CD4-positive, alpha-beta memory T cell (primary cell): ENCODE results near the gene COPS2. TPM values are rescaled to one million over a fixed set of nuclear protein-coding genes. Genes with fewer than 3 reads are reported as not detected.
"Not testable (repeated sequence)": the region's sequence is repeated elsewhere in the genome, so short reads cannot be mapped to it uniquely, and the experiment has no call there.

ENCODE experiments used
- CTCF ChIA-PET: fragments of 350-600 bp; sonication (Branson Sonifier 250); formaldehyde crosslinking; loops from one replicate; lab custom pipeline; 2021; ENCODE audit warnings: inconsistent platforms; ENCODE audit not compliant: partially characterized antibody; lab: Charles Lee
- POLR2A ChIA-PET: fragments of 350-600 bp; sonication (Branson Sonifier 250); formaldehyde crosslinking; loops from one replicate; lab custom pipeline; 2021; ENCODE audit not compliant: partially characterized antibody; lab: Charles Lee
- DNase-seq, 5 donors: peaks; one replicate each; pipeline versions ENCODE4 v3.0.0 to v3.0.0-alpha.2; 2020 to 2022; ENCODE audit warnings: mixed read lengths in 1 of 5
- H3K27ac ChIP-seq: one replicate; pipeline ENCODE4 v1.7.0; 2013; ENCODE audit warnings: low read depth, low read length
- H3K27me3 ChIP-seq: 2 replicates; pipeline ENCODE4 v1.7.0; 2013; ENCODE audit warnings: mild to moderate bottlenecking, low read length, moderate library complexity; ENCODE audit not compliant: insufficient read depth
- H3K36me3 ChIP-seq: 2 replicates; pipeline ENCODE4 v1.7.0; 2013; ENCODE audit warnings: mild to moderate bottlenecking, low read length, moderate library complexity; ENCODE audit not compliant: insufficient read depth
- H3K4me1 ChIP-seq: 2 replicates; pipeline ENCODE4 v1.7.0; 2013; ENCODE audit warnings: mild to moderate bottlenecking, low read length, moderate library complexity; ENCODE audit not compliant: insufficient read depth
- H3K4me3 ChIP-seq, 2 donors: one replicate each; pipeline ENCODE4 v1.7.0; 2013; ENCODE audit warnings: low read length in 2 of 2, mild to moderate bottlenecking in 1 of 2
- H3K9me3 ChIP-seq, 2 donors: one replicate each; pipeline ENCODE4 v1.7.0; 2013; ENCODE audit warnings: low read length in 2 of 2, control low read depth in 1 of 2; ENCODE audit not compliant: control insufficient read depth in 1 of 2
- H3K27ac Mint-ChIP-seq, 7 donors: one replicate each; pipeline ENCODE4 v1.8.0; 2020 to 2021; ENCODE audit warnings: mixed read lengths in 7 of 7, mild to moderate bottlenecking in 6 of 7, inconsistent platforms in 3 of 7, moderate library complexity in 3 of 7
- H3K27me3 Mint-ChIP-seq, 2 donors: one replicate each; pipeline ENCODE4 v1.8.0; 2020 to 2021; ENCODE audit warnings: mixed read lengths in 2 of 2
- H3K36me3 Mint-ChIP-seq, 2 donors: one replicate each; pipeline ENCODE4 v1.8.0; 2020 to 2021; ENCODE audit warnings: mixed read lengths in 2 of 2, inconsistent platforms in 1 of 2, mild to moderate bottlenecking in 1 of 2
- H3K4me1 Mint-ChIP-seq, 4 donors: one replicate each; pipeline ENCODE4 v1.8.0; 2020 to 2021; ENCODE audit warnings: mixed read lengths in 4 of 4, mild to moderate bottlenecking in 1 of 4
- H3K4me3 Mint-ChIP-seq, 8 donors: one replicate each; pipeline ENCODE4 v1.8.0; 2020 to 2021; ENCODE audit warnings: mixed read lengths in 8 of 8, mild to moderate bottlenecking in 7 of 8, moderate library complexity in 6 of 8, inconsistent platforms in 3 of 8
- H3K9me3 Mint-ChIP-seq, 8 donors: one replicate each; pipeline ENCODE4 v1.8.0; 2020 to 2021; ENCODE audit warnings: mixed read lengths in 8 of 8, mild to moderate bottlenecking in 5 of 8, inconsistent platforms in 3 of 8, moderate library complexity in 1 of 8
- intact Hi-C: fragments of 100-400 bp; cut with micrococcal nuclease; formaldehyde crosslinking; loops from one replicate; pipeline ENCODE4 v1.15.1; 2023
- polyA plus RNA-seq, 2 donors: library from polyadenylated mRNA; unstranded; fragments of 300-500 nt; fragmentation: Illumina TruSeq; gene quantifications; one replicate each; pipeline ENCODE4 v1.2.3, GENCODE V29; 2021
- total RNA-seq, 2 experiments: library from RNA; stranded (reverse); gene quantifications; one replicate each; pipeline ENCODE4 v1.2.3, GENCODE V29; 2021

The COPS2 gene
- total and polyA plus RNA-seq, 4 experiments from 2014 or later, result 33.1 to 56.9 (median 45.4) TPM

DNA sequence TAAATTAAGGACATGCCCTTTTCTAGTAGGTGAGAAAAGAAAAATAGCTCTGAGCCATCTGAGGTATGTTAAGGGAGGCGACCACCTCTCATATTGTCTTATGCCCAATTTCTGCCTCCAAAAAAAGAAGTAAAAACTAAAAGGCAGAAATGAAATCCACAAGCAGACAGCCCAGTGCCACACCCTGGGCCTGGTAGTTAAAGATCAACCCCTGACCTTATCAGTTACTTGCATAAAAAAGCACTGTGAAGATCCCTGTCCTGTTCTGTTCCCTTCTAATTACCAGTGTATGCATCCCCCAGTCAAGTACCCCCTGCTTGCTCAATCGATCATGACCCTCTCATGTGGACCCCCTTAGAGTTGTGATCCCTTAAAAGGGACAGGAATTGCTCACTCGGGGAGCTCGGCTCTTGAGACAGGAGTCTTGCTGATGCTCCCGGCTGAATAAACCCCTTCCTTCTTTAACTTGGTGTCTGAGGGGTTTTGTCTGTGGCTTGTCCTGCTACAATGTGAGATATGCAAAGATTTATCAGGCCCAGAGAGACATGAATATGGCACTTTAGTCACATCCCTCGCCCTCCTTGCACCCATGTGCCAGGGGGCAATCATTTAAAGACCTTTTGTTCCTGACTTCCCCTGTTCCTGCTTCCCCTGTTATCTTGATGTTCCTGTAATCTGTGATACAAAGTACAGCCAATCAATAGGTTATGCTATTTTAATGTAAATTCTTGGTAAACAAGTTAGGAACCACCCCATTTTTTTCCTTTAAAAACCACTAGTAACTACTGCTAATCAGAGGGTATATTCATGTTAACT is 20.4 kb upstream of the COPS2 start:
- peaks cover 22% of the 10 kb centered on the region for H3K4me1 ChIP-seq
- not testable (repeated sequence) for H3K9me3 ChIP-seq
- peak overlapping the region in 3 of 7 donors; percentile 13 to 48 (median 44) for H3K27ac Mint-ChIP-seq

DNA sequence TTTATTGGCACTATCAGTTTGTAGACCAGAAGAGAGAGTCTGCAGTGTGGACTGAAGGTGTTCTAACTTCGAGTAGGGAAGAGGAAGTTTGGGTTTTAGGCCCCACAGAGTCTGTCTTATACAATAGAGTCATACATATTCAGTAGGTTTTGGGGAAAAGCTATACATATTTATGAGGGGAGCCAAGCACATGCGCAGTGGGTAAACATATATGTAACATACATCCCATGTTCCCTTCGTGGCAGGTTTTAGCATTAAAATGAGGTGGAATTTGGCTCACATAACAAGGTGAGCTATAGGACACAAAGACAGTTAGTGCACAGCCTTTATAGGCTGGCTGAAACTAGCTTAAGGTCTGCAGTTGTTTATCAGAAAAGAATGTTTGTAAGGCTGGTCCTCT is 19.5 kb upstream of the COPS2 start:
- Histone ChIP-seq H3K36me3 (no peaks in the 10 kb centered on the region), H3K27me3 (no peaks in the 10 kb centered on the region), H3K9me3 (no peaks in the 10 kb centered on the region), H3K27ac (no peak overlapping the region), H3K4me1 (peaks cover 27% of the 10 kb centered on the region), H3K4me3 (no peak overlapping the region)
- H3K9me3 Mint-ChIP-seq, result no peaks in the 10 kb centered on the region
- peaks cover 25 to 54% (median 39%) of the 10 kb centered on the region in 4 donors for H3K4me1 Mint-ChIP-seq
- no peak for DNase-seq
- intact Hi-C loops, result no loop called here
- H3K27me3 Mint-ChIP-seq, result no peaks in the 10 kb centered on the region
- H3K27ac Mint-ChIP-seq, result peak overlapping the region in 2 of 7 donors; percentile 4 to 7
- no peak overlapping the region for H3K4me3 Mint-ChIP-seq
- peaks cover 0 to 8% of the 10 kb centered on the region in 2 donors for H3K36me3 Mint-ChIP-seq
- ChIA-PET CTCF (interaction anchor here (1.1 kb wide), 1 partner anchor 29 kb away, joined by 3 read pairs; no protein-coding TSS in a partner anchor), POLR2A (interaction anchor here (0.7 to 1.1 kb wide), 2 partner anchors 19 to 446 kb away, joined by 3 to 4 read pairs; partner anchors contain the start of genes COPS2, DTWD1 and FAM227B)

More for the DNA sequence above, 20.4 kb upstream of the COPS2 start:
- intact Hi-C loops, H3K27me3 ChIP-seq, H3K9me3 Mint-ChIP-seq, CTCF ChIA-PET, H3K36me3 ChIP-seq, H3K27me3 Mint-ChIP-seq, H3K4me3 ChIP-seq, H3K36me3 Mint-ChIP-seq, H3K27ac ChIP-seq, H3K4me3 Mint-ChIP-seq, DNase-seq: not testable (repeated sequence)
- H3K4me1 Mint-ChIP-seq, result peaks cover 24 to 47% (median 36%) of the 10 kb centered on the region in 4 donors
- POLR2A ChIA-PET, result interaction anchor here (1.1 kb wide), 1 partner anchor 445 kb away, joined by 4 read pairs; the partner anchor contains the start of genes DTWD1 and FAM227B

DNA sequence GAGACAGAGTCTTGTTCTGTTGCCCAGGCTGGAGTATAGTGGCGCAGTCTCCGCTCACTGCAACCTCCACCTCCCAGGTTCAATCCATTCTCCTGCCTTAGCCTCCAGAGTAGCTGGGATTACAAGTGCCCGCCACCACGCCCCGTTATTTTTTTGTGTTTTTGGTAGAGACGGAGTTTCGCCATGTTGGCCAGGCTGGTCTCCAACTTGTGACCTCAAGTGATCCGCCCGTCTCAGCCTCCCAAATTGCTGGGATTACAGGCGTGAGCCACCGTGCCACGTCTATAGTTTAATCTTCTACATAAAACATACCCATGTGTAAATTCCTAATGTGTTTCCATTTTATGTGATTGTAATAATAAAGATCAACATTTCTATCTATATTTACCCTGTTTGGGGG is 16.4 kb upstream of the COPS2 start:
- no peaks in the 10 kb centered on the region for H3K9me3 Mint-ChIP-seq
- ChIA-PET POLR2A (interaction anchor here (4.8 kb wide), 1 partner anchor 16 kb away, joined by 82 read pairs; the partner anchor contains the start of gene COPS2), CTCF (no interaction called here)
- Histone ChIP-seq H3K9me3 (no peaks in the 10 kb centered on the region), H3K4me1 (peaks cover 34% of the 10 kb centered on the region), H3K36me3 (no peaks in the 10 kb centered on the region), H3K4me3 (no peak overlapping the region), H3K27ac (no peak overlapping the region), H3K27me3 (no peaks in the 10 kb centered on the region)
- peaks cover 0 to 9% of the 10 kb centered on the region in 2 donors for H3K36me3 Mint-ChIP-seq
- H3K4me1 Mint-ChIP-seq, result peaks cover 29 to 62% (median 47%) of the 10 kb centered on the region in 4 donors
- no peaks in the 10 kb centered on the region for H3K27me3 Mint-ChIP-seq
- peak overlapping the region in 7 of 8 donors; percentile 67 to 99 (median 97) for H3K4me3 Mint-ChIP-seq
- intact Hi-C loops, result loop anchor here (2.0 kb wide), 1 partner anchor 361 kb away; the partner anchor contains the start of gene CEP152
- no peak for DNase-seq
- H3K27ac Mint-ChIP-seq, result peak overlapping the region in 6 of 7 donors; percentile 30 to 100 (median 60)

DNA sequence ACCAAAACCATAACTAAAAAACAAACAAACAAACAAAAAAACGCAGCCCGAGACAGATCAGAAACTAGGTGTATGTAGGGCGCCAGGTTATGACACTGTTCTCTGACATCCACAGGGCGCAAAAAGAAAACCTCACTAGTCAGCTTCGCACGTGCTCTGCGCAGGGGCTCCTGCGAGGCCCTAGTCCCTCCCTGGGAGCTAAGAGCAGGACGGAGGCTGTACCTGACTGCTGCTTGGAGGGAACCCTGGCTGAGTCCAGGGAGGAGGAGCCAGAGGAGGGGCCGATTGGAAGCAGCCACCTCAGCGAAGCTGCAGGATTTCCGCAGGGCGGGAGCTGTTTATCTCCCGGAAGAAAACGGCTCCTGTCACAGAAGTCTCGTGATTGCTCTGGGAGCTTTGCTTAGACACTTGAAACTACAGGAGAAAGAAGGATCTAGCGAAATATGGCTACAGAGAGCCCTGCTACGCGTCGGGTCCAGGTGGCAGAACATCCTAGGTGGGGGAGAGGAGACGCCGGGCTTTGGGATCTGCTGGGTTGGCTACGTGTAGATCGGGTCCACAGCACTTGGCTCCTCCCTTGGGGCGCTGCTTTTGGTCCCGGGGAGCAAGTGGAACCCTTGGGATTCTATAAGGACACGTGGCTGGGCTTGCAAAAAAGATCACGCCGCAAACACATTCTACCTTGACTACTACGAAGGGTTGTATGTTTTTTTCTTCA is 14.6 kb upstream of the COPS2 start, which contains the start of gene GALK2:
Gene GALK2, plus strand, starts transcription at position 368 of the 718 bp plus-strand sequence. Its CDS starts 76 bp downstream, at position 444.
- Mint-ChIP-seq H3K4me1 (peaks cover 26 to 50% (median 38%) of the 10 kb centered on the region in 4 donors), H3K4me3 (peak within 1 kb of the TSS; percentile 94 to 99 (median 98)), H3K27ac (peak within 1 kb of the TSS; percentile 90 to 100 (median 98)), H3K36me3 (peaks cover 0 to 9% of the 10 kb centered on the region in 2 donors), H3K9me3 (no peaks in the 10 kb centered on the region), H3K27me3 (no peaks in the 10 kb centered on the region)
- peak; percentile 83 to 97 (median 85) for DNase-seq
- peak within 1 kb of the TSS; percentile 80 for H3K27ac ChIP-seq
- ChIA-PET CTCF (interaction anchor here (0.9 to 1.4 kb wide), 4 partner anchors 14 to 308 kb away, joined by 3 to 9 read pairs (median 6); partner anchors contain the start of genes COPS2 and SECISBP2L), POLR2A (interaction anchor here (0.9 to 4.8 kb wide), 8 partner anchors 9 to 1078 kb away, joined by 3 to 82 read pairs (median 6); partner anchors contain the start of genes CEP152, COPS2, DTWD1 and EID1)
- intact Hi-C loops, result loop anchor here (1.0 to 2.0 kb wide), 2 partner anchors 15 to 359 kb away; partner anchors contain the start of genes CEP152 and COPS2
- no peaks in the 10 kb centered on the region for H3K9me3 ChIP-seq
- peak within 1 kb of the TSS; percentile 57 to 86 for H3K4me3 ChIP-seq
- no peaks in the 10 kb centered on the region for H3K27me3 ChIP-seq
- peaks cover 34% of the 10 kb centered on the region for H3K4me1 ChIP-seq
- H3K36me3 ChIP-seq, result no peaks in the 10 kb centered on the region

DNA sequence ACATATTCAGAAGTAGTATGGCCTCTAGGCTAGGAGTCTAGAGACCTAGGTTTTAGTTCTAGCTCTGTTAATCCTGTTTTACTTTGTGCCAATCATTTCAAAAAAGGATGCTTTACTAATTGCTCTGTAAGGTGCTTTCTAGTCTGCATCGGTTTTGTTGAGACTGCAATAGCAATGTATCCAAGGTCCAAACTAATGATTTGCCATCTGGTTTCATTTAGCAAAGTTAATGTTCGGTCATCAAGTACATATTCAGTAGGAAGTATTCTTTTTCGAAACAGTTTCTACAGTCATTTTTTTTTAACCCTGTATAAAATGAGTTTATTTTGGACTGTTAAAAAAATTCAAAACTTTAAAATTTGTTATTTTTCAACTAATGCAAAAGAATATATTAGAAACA is 12.6 kb upstream of the COPS2 start:
- Histone ChIP-seq H3K4me1 (peaks cover 28% of the 10 kb centered on the region), H3K9me3 (no peaks in the 10 kb centered on the region), H3K27me3 (no peaks in the 10 kb centered on the region), H3K27ac (no peak overlapping the region), H3K4me3 (no peak overlapping the region), H3K36me3 (no peaks in the 10 kb centered on the region)
- Mint-ChIP-seq H3K4me1 (peaks cover 20 to 40% (median 29%) of the 10 kb centered on the region in 4 donors), H3K27ac (peak overlapping the region in 3 of 7 donors; percentile 1 to 90 (median 68)), H3K36me3 (peaks cover 3 to 9% of the 10 kb centered on the region in 2 donors), H3K27me3 (no peaks in the 10 kb centered on the region), H3K9me3 (no peaks in the 10 kb centered on the region), H3K4me3 (peak overlapping the region in 1 of 8 donors; percentile 25)
- DNase-seq, result no peak
- ChIA-PET POLR2A (interaction anchor here (4.8 kb wide), 1 partner anchor 12 kb away, joined by 82 read pairs; the partner anchor contains the start of gene COPS2), CTCF (no interaction called here)
- intact Hi-C loops, result no loop called here

DNA sequence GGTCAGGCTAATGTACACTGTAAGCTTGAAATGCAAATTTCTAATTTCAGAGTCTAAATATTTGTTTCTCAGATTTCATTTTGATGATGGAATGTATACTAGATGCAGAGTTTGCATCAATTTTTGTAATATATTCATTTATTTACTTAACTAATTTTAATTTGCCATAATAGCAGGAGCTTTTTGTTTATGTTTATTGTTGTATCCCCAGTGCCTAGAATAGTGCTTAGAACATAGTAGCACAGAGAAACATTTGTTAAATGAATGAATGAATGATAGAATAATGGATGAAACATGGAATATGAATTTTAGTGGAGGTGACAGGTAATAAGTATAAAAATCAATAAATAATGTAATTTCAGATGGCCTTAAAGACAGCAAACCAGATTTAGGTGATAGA is 9.5 kb upstream of the COPS2 start:
- Mint-ChIP-seq H3K36me3 (peaks cover 8 to 13% of the 10 kb centered on the region in 2 donors), H3K4me1 (peaks cover 6 to 12% (median 8%) of the 10 kb centered on the region in 4 donors), H3K9me3 (no peaks in the 10 kb centered on the region), H3K27me3 (no peaks in the 10 kb centered on the region), H3K4me3 (no peak overlapping the region), H3K27ac (no peak overlapping the region)
- POLR2A ChIA-PET, result no interaction called here
- Histone ChIP-seq H3K36me3 (no peaks in the 10 kb centered on the region), H3K9me3 (no peaks in the 10 kb centered on the region), H3K27me3 (no peaks in the 10 kb centered on the region), H3K4me3 (no peak overlapping the region), H3K4me1 (peaks cover 7% of the 10 kb centered on the region), H3K27ac (no peak overlapping the region)
- intact Hi-C loops, result no loop called here
- no peak for DNase-seq
- CTCF ChIA-PET, result interaction anchor here (1.3 kb wide), 1 partner anchor 9 kb away, joined by 11 read pairs; the partner anchor contains the start of gene COPS2
